LoVo (cell line): ENCODE measurements around the gene RPS19.
"Not testable (repeated sequence)": the region's sequence is repeated elsewhere in the genome, so short reads cannot be mapped to it uniquely, and the experiment has no call there.

Experiments used
- DNase-seq: peaks from one replicate; pipeline ENCODE4 v3.0.0-alpha.2; 2016; ENCODE audit warnings: low spot score

RPS19 gene

GRCh38 chr19:41860419-41861115 lies 512 bp downstream of the RPS19 start:
- no peak for DNase-seq

- no peak for DNase-seq
These were observed 1.2 kb downstream of the RPS19 start for GRCh38 chr19:41861116-41861768.

GRCh38 chr19:41861846-41862245 lies 1.8 kb downstream of the RPS19 start:
- DNase-seq = no peak

- DNase-seq = no peak
These were observed 2.5 kb downstream of the RPS19 start for GRCh38 chr19:41862445-41862986.

GRCh38 chr19:41863209-41863931 lies 3.3 kb downstream of the RPS19 start:
- DNase-seq = no peak

DNA sequence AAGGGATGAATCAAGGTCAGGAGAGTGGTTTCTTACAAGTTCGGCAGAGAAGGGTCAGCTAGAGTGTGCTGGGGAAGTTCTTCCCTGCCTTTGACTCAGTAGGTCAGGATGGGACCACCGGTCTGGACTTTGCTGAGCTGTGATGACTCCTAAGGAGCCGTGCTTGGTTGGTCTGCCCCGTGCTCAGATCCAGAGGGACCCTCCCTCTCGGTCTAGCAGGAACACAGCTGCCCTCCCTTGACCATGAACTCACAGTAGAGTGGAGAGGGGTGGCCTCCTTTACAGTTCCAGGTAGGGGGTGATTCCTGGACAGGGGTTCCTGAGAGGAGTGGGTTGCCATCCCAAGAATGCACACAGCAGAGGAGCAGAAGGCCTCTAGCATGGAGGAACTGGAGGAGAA lies 4.3 kb downstream of the RPS19 start:
- no peak for DNase-seq

GRCh38 chr19:41866284-41866683 lies 6.2 kb downstream of the RPS19 start:
- DNase-seq = no peak

- DNase-seq = no peak
These were observed 8.3 kb downstream of the RPS19 start for GRCh38 chr19:41868120-41868988.

- no peak for DNase-seq
These were observed 8.9 kb downstream of the RPS19 start for GRCh38 chr19:41868989-41869300.

DNA sequence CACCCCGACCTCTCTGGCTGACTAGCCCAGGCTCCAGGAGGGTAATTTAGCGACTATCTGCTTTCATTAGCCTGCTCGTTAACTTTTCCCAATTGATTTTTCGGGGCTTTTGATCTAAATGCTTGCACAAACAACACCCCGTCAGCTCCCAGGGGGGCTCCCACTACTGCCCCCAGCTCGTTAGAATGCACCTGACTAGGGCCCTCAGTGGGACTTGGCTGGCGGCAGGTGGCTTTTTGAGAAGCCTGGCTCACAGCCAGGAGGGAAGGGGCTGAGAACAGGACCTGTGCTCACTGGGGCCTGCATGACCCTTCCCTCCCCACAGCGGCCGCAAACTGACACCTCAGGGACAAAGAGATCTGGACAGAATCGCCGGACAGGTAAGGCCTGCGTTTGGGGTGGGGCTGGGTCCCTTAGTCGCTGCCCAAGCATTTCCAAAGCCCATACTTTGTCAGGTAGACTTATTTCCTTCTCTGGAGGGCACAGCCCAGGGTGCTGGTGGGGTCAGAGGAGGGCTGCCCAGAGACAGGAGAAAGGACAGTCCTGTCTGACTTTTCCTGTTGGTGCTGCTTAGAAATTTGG lies 9.4 kb downstream of the RPS19 start:
- no peak for DNase-seq

GRCh38 chr19:41870401-41870873 lies 10.4 kb downstream of the RPS19 start:
- DNase-seq = no peak

- no peak for DNase-seq
These were observed 11.7 kb downstream of the RPS19 start for GRCh38 chr19:41871573-41872383.

DNA sequence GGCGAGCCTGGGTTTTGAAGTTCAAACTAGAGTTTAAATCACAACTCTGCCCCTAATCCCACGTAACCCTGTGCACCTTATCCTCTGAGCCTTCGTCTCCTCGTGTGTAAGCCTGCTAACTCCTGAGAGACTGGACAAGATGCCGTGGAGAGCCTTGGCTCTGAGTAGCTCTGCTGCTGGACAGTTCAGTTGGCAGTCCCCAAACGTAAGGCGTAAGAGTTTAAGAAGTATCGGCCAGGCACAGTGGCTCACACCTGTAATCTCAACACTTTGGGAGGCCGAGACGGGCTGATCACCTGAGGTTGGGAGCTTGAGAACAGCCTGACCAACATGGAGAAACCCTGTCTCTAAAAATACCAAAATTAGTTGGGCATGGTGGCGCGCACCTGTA lies 12.3 kb downstream of the RPS19 start:
- no peak for DNase-seq

DNA sequence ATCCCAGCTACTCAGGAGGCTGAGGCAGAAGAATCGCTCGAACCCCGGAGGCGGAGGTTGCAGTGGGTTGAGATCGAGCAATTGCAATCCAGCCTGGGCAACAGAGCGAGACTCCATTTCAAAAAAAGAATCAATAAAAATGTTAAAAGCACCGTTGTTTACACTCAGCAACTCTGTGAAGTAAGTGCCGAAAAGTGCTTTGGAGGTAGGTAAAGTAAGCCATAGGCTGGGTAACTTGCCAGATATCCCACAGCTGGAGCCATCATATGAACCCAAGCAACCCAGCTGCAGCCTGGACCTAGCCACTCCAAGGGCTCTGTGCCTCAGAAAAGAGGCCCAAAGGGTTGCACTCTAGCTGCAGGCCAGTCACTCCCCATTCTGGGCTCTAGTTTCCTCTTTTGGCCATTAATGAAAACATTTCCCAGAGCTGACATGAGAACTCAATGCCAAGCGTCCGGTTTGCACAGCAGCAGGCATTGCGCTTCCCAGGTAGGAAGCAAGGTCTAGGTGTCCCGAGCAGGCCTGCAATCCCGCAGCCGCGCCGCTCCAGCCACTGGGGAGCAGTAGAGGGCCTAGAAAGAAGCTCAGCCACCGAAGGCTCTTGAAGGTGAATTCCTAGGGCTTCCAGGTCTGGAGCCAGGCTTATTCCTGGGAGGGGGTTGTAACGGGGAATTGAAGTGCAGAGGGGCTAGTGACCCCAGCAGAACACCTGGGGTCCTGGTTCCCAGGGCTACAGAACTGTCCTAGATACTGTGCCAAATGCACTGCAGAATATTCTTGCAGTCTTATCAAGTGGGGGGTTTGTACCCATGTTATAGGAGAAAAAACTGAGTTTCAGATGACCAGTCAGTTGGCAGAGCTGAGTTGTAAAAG lies 13.0 kb downstream of the RPS19 start:
- peak; percentile 76 for DNase-seq

GRCh38 chr19:41875973-41876372 lies 15.9 kb downstream of the RPS19 start:
- not testable (repeated sequence) for DNase-seq

DNA sequence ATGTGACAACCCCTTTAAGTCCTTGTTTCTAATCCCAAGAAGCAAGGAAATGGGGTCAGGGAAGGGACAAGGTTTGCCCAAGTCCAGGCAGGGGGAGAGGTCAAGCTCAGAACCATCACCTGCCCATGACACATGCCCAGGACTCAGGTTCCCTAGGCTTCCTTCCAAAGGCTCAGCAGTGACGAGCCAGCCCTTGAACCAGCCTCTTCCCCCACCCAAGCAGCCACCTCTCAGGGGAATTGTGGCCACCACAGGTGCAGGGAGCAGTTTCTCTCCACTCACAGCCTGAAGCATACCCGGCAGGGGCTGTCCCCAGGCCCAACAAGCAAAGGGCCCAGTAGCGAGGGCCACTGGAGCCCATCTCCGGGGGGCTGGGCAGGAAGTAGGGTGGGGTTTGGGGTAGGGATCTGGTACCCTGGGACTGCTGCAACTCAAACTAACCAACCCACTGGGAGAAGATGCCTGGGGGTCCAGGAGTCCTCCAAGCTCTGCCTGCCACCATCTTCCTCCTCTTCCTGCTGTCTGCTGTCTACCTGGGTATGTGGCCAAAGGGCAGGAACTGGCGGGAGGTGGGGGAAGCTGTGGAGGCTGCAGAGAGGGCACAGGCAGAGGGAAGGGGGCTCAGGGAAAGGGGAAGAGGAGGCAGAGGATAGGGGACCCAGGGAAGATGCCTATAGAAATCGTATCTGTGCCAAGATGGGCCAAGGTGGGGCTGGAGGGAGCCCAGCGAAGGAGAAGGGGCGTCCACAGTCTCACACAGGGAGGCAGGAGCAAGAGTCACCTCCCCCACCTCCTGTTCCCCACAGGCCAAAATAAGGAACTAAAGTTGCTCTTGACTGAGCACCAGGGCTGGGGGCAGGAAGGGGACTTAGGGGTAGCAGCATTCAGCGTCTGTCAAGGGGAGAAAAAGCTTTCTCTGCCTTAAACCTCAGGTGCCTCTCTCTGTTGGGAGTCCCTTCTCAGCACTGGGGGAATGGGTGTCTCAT lies 17.1 kb downstream of the RPS19 start, which contains the start of gene CD79A:
Gene CD79A (plus strand): TSS at position 433 of the 986 bp plus-strand sequence. CDS start 26 bp downstream, at position 459.
- no peak for DNase-seq

DNA sequence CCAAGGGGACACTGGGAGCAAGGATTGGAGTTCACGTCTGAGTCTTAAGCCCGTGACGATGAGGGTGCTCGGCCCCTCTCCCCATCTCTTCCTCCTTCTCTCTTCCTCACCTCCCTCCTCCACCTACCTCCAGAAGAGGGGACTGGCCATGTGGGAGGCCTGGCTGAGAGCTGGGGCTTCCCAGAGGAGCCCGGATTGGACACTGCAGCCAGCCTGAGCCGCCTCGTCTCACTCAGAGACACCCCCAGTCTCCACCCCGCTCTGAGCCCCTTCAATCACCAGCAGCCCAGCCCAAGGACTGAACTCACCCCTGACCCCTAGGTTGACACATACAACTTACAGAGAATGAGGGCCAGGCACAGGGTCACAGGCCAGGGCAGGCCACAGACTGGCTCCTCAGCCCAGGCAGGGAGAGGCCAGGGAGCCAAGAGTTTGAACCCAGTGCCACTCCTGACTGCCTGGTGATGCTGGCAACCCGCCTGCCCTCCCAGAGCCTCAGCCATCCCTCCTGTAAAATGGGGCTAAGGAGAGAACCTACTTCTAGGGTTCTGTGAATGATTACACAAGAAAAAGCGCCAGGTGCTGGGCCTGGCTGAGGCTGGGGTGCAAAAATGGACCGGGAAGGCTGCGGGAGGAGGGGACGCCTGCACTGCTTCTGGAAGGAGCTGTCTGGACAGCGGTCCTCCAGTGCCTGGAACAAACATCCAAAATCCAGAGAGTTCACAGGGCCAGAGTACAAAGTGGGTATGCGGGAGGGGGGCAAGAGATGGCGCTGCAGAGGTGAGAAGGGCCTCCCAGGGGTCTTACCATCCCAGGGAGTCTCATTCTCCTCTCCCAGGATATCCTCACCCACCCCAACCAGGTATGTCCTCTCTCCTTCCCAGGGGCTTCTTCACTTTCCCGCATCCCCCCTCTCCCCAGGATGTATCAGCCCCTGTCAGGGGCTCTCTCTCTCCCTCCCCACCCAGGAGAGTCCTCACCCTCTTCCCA lies 18.2 kb downstream of the RPS19 start:
- no peak for DNase-seq
